ENCODE measurements around the gene POLR2A.

Gene POLR2A

GRCh38 chr17:7476494-7476893 is 7.7 kb upstream of the POLR2A start:
- Histone ChIP-seq H3K27ac (no peak overlapping the region), H3K9me3 (ENCODE audit: severe bottlenecking) (no peaks in the 10 kb centered on the region), H3K4me3 (ENCODE audit: low read depth, low read length) (no peak overlapping the region), H3K36me3 (no peaks in the 10 kb centered on the region), H3K27me3 (ENCODE audit: insufficient read depth, low read depth, severe bottlenecking) (no peaks in the 10 kb centered on the region)
- no peak for TF ChIP-seq CTCF (IDR thresholded peaks at IDR 0.05; ENCODE audit: low read depth, low read length)
- no peak for DNase-seq

GRCh38 chr17:7476951-7477350 is 7.2 kb upstream of the POLR2A start:
- Histone ChIP-seq H3K4me3 (ENCODE audit: low read depth, low read length) (no peak overlapping the region), H3K27me3 (ENCODE audit: insufficient read depth, low read depth, severe bottlenecking) (no peaks in the 10 kb centered on the region), H3K9me3 (ENCODE audit: severe bottlenecking) (no peaks in the 10 kb centered on the region), H3K36me3 (no peaks in the 10 kb centered on the region), H3K27ac (peak overlapping the region; percentile 97; the same call in 1 of the 2 replicates)
- DNase-seq = no peak
- TF ChIP-seq CTCF (IDR thresholded peaks at IDR 0.05; ENCODE audit: low read depth, low read length) = no peak

GRCh38 chr17:7477392-7478275 is 6.5 kb upstream of the POLR2A start:
- peak overlapping the region; percentile 68 for H3K4me3 ChIP-seq (ENCODE audit: low read depth, low read length)
- H3K27ac ChIP-seq = peak overlapping the region; percentile 97
- TF ChIP-seq CTCF (IDR thresholded peaks at IDR 0.05; ENCODE audit: low read depth, low read length) = no peak
- H3K27me3 ChIP-seq (ENCODE audit: insufficient read depth, low read depth, severe bottlenecking) = no peaks in the 10 kb centered on the region
- H3K9me3 ChIP-seq (ENCODE audit: severe bottlenecking) = no peaks in the 10 kb centered on the region
- no peaks in the 10 kb centered on the region for H3K36me3 ChIP-seq
- DNase-seq = peak; percentile 80

GRCh38 chr17:7478276-7479212 is 5.6 kb upstream of the POLR2A start:
- Histone ChIP-seq H3K36me3 (no peaks in the 10 kb centered on the region), H3K27me3 (ENCODE audit: insufficient read depth, low read depth, severe bottlenecking) (no peaks in the 10 kb centered on the region), H3K27ac (peak overlapping the region; percentile 97), H3K9me3 (ENCODE audit: severe bottlenecking) (no peaks in the 10 kb centered on the region), H3K4me3 (ENCODE audit: low read depth, low read length) (peak overlapping the region; percentile 68)
- TF ChIP-seq CTCF (IDR thresholded peaks at IDR 0.05; ENCODE audit: low read depth, low read length) = no peak
- peak; percentile 67 for DNase-seq

- H3K36me3 ChIP-seq = no peaks in the 10 kb centered on the region
- peak within 1 kb of the TSS; percentile 97 for H3K27ac ChIP-seq
- DNase-seq = peak; percentile 53
- peak within 1 kb of the TSS; percentile 68 for H3K4me3 ChIP-seq (ENCODE audit: low read depth, low read length)
- no peak for TF ChIP-seq CTCF (IDR thresholded peaks at IDR 0.05; ENCODE audit: low read depth, low read length)
- H3K9me3 ChIP-seq (ENCODE audit: severe bottlenecking) = no peaks in the 10 kb centered on the region
- H3K27me3 ChIP-seq (ENCODE audit: insufficient read depth, low read depth, severe bottlenecking) = no peaks in the 10 kb centered on the region
Observed at GRCh38 chr17:7479213-7480088, 4.7 kb upstream of the POLR2A start, which contains the start of gene ZBTB4. ZBTB4 (minus strand) TSS chr17:7479631; CDS start chr17:7466801, 12,830 bp downstream.
